Raji (cell line): ENCODE measurements around the gene SMKR1.

Experiments
- POLR2A ChIP-seq: IDR thresholded peaks from 2 replicates; pipeline ENCODE4 v1.6.1; 2011; ENCODE audit warnings: low read depth, low read length, control low read depth; ENCODE audit not compliant: insufficient read depth

SMKR1 gene

GRCh38 chr7:129501760-129502707 lies at the start of gene SMKR1:
SMKR1 (plus strand) TSS chr7:129502531; CDS start chr7:129502825, 294 bp downstream.
- TF ChIP-seq POLR2A, result no peak

GRCh38 chr7:129452589-129453231 lies 49.6 kb upstream of the SMKR1 start:
- no peak for TF ChIP-seq POLR2A

GRCh38 chr7:129453510-129454248 lies 48.7 kb upstream of the SMKR1 start:
- TF ChIP-seq POLR2A, result no peak

GRCh38 chr7:129454249-129454551 lies 48.1 kb upstream of the SMKR1 start:
- TF ChIP-seq POLR2A, result no peak

GRCh38 chr7:129456421-129456820 lies 45.9 kb upstream of the SMKR1 start:
- no peak for TF ChIP-seq POLR2A

- no peak for TF ChIP-seq POLR2A
Observed at GRCh38 chr7:129457101-129457500, 45.2 kb upstream of the SMKR1 start.

GRCh38 chr7:129458171-129458570 lies 44.2 kb upstream of the SMKR1 start:
- no peak for TF ChIP-seq POLR2A

GRCh38 chr7:129461809-129462208 lies 40.5 kb upstream of the SMKR1 start:
- TF ChIP-seq POLR2A, result no peak

- no peak for TF ChIP-seq POLR2A
Observed at GRCh38 chr7:129462420-129462819, 39.9 kb upstream of the SMKR1 start.

GRCh38 chr7:129464194-129464593 lies 38.1 kb upstream of the SMKR1 start:
- no peak for TF ChIP-seq POLR2A

- TF ChIP-seq POLR2A, result no peak
Observed at GRCh38 chr7:129465080-129465479, 37.3 kb upstream of the SMKR1 start.

- TF ChIP-seq POLR2A, result no peak
Observed at GRCh38 chr7:129466796-129467195, 35.5 kb upstream of the SMKR1 start.

- TF ChIP-seq POLR2A, result no peak
Observed at GRCh38 chr7:129468087-129468486, 34.2 kb upstream of the SMKR1 start.

- no peak for TF ChIP-seq POLR2A
Observed at GRCh38 chr7:129468547-129468946, 33.8 kb upstream of the SMKR1 start.

- no peak for TF ChIP-seq POLR2A
Observed at GRCh38 chr7:129469930-129470329, 32.4 kb upstream of the SMKR1 start.

- TF ChIP-seq POLR2A, result no peak
Observed at GRCh38 chr7:129470411-129470810, 31.9 kb upstream of the SMKR1 start.
